Lower lobe of right lung (tissue), 2 donors: ENCODE measurements around the gene GATAD1. TPM values are rescaled to one million over a fixed set of nuclear protein-coding genes. Genes with fewer than 3 reads are reported as not detected.

Experiments
- ATAC-seq, 2 donors: fragments of 200-7000 bp; cut with Tn5 transposase; one replicate each; pipeline ENCODE4 v1.9.1; 2020 to 2022; ENCODE audit warnings: mild to moderate bottlenecking in 2 of 2, moderate library complexity in 2 of 2
- DNase-seq: peaks from one replicate; pipeline ENCODE4 v3.0.0-alpha.2; 2020
- H3K27ac ChIP-seq: fragments of 200-600 bp; one replicate; pipeline ENCODE4 v1.8.0; 2022
- H3K27me3 ChIP-seq: fragments of 200-600 bp; one replicate; pipeline ENCODE4 v1.8.0; 2022; ENCODE audit warnings: low read depth
- H3K36me3 ChIP-seq: fragments of 200-600 bp; one replicate; pipeline ENCODE4 v1.8.0; 2022; ENCODE audit warnings: mild to moderate bottlenecking
- H3K4me1 ChIP-seq: fragments of 200-600 bp; one replicate; pipeline ENCODE4 v1.8.0; 2022
- H3K4me3 ChIP-seq: fragments of 200-600 bp; one replicate; pipeline ENCODE4 v1.8.0; 2022; ENCODE audit warnings: mild to moderate bottlenecking
- H3K9me3 ChIP-seq: fragments of 200-600 bp; one replicate; pipeline ENCODE4 v1.8.0; 2022
- CTCF ChIP-seq: fragments of 200-600 bp; IDR thresholded peaks from one replicate; pipeline ENCODE4 v1.8.0; 2022; ENCODE audit warnings: antibody characterized with exemption, mild to moderate bottlenecking
- intact Hi-C: fragments of 100-400 bp; cut with DNase I; formaldehyde crosslinking; loops from one replicate; pipeline ENCODE4 v1.11.0; 2022
- total RNA-seq: library from RNA; stranded (reverse); fragmentation: NEBNext Ultra II Directional; extraction: Animal tissue kit (Norgen Biotek cat#: 25700); gene quantifications from one replicate; pipeline ENCODE4 v1.2.1, GENCODE V29; 2021
- donor health status: DM: no; HTN: yes; CAD: no; lungs with severe emphysema.

The GATAD1 gene
- total RNA-seq, 1 donor from 2014 or later = 39.9 TPM

DNA sequence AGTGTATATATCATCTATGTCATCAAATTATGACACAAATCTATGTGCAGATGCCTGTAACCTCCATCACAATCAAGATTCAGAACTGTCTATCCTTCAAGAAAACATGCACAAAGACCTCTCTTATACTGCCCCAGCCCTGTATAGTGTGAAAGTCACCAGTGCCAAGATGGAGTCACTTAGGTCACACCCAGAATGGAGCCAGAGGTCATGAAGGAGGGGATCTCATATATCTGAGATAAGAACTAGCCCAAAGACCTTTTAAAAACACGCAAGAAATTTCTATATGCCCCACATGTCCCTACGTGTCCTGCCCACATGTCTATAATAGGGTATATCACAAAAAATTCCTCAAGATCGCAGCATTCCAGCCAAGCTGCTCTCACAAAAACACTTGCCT, 20.1 kb upstream of the GATAD1 start:
- Histone ChIP-seq H3K4me1 (peaks cover 6% of the 10 kb centered on the region), H3K9me3 (no peaks in the 10 kb centered on the region), H3K27ac (no peak overlapping the region), H3K4me3 (no peak overlapping the region), H3K27me3 (peaks cover 17% of the 10 kb centered on the region), H3K36me3 (no peaks in the 10 kb centered on the region)
- ATAC-seq = no peak
- intact Hi-C loops = no loop called here
- no peak for DNase-seq
- TF ChIP-seq CTCF = no peak

DNA sequence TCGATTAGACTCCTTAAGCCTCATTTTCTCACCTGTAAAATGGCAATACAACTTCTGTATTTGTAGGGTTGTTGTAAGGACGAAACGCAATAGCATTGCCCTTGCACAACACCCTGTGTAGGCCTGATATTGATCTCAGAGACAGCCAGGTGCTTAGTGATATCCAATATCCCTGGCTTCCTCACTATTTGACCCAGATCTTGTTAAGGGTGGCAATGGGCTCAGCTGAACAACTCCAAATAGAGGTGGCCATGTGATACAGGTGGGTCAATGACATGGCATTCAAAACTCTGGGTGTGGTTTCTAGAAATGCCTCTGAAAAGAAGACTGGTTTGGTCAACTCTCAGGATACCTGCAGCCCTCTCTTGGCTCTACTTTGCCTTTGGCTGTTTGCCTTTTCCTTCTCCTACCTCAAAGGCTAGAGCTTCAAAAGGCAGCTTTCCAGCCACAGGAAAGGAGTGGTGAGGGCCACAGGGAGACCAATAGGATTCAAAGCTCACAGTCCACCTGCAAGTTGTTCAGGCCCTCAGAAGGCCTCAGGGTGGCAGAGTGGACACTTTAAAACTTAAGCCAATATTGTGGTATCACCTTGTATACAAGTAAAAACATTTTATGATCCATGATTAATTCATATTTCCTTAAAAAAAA, 14.9 kb upstream of the GATAD1 start:
- Histone ChIP-seq H3K4me1 (no peaks in the 10 kb centered on the region), H3K9me3 (no peaks in the 10 kb centered on the region), H3K4me3 (no peak overlapping the region), H3K36me3 (no peaks in the 10 kb centered on the region), H3K27me3 (no peaks in the 10 kb centered on the region), H3K27ac (no peak overlapping the region)
- DNase-seq (no peak), ATAC-seq (no peak)
- intact Hi-C loops = loop anchor here (5.0 kb wide), 1 partner anchor 375 kb away; no protein-coding TSS in a partner anchor
- TF ChIP-seq CTCF = no peak

DNA sequence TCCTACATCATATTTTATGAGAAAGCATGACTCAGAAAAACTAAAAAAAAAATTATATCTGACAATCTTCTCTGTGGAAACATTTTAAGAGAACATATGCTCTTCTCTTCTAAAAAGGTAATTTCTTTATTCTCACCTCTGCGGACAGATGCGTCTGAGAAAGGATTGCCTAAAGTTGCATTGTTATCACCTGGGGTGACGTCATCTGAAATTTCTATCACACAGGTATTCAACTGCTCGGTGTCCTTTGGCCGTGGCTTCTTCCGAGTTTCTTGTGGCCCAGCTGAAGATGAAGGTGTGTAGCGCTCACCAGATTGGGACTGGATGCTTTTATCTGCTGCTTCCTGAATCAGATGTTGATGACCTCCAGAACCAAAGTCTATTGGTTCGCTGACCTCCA, 14.3 kb upstream of the GATAD1 start:
- no peak for DNase-seq
- H3K36me3 ChIP-seq = no peaks in the 10 kb centered on the region
- H3K9me3 ChIP-seq = no peaks in the 10 kb centered on the region
- H3K4me3 ChIP-seq = no peak overlapping the region
- intact Hi-C loops = loop anchor here (5.0 kb wide), 1 partner anchor 376 kb away; no protein-coding TSS in a partner anchor
- TF ChIP-seq CTCF = no peak
- H3K27me3 ChIP-seq = no peaks in the 10 kb centered on the region
- H3K27ac ChIP-seq = no peak overlapping the region
- H3K4me1 ChIP-seq = no peaks in the 10 kb centered on the region
- ATAC-seq = no peak

DNA sequence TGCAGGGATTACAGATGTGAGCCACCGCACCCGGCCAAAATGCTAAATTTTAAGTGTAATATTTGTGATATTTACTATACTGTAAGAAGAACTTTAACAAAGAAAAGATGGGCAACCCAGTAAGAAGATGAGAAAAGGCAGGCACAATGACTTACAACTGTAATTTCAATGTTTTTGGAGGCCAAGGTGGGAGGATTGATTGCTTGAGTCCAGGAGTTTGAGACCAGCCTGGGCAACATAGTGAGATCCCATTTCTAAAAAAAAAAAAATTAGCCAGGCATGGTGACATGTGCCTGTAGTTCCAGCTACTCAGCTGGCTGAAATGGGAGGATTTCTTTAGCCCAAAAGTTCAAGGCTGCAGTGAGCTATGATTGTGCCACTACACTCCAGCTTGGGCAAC, 11.7 kb upstream of the GATAD1 start:
- H3K27me3 ChIP-seq = no peaks in the 10 kb centered on the region
- no peaks in the 10 kb centered on the region for H3K36me3 ChIP-seq
- no peaks in the 10 kb centered on the region for H3K9me3 ChIP-seq
- no peak for ATAC-seq
- no peak overlapping the region for H3K4me3 ChIP-seq
- no peak for DNase-seq
- no peak for TF ChIP-seq CTCF
- no peak overlapping the region for H3K27ac ChIP-seq
- intact Hi-C loops = no loop called here
- no peaks in the 10 kb centered on the region for H3K4me1 ChIP-seq

- H3K4me3 ChIP-seq = no peak overlapping the region
- H3K9me3 ChIP-seq = no peaks in the 10 kb centered on the region
- DNase-seq = no peak
- no peak for TF ChIP-seq CTCF
- H3K36me3 ChIP-seq = no peaks in the 10 kb centered on the region
- intact Hi-C loops = no loop called here
- no peak for ATAC-seq
- no peak overlapping the region for H3K27ac ChIP-seq
- no peaks in the 10 kb centered on the region for H3K27me3 ChIP-seq
- H3K4me1 ChIP-seq = no peaks in the 10 kb centered on the region
Measured at GRCh38 chr7:92436612-92437445, 10.5 kb upstream of the GATAD1 start.
